Heart right ventricle (tissue), 16 donors: ENCODE results near the gene ECSIT. TPM values are rescaled to one million over a fixed set of nuclear protein-coding genes. Genes with fewer than 3 reads are reported as not detected.

ENCODE experiments used
- ATAC-seq, 8 donors: fragments of 200-7000 bp; cut with Tn5 transposase; one replicate each; pipeline ENCODE4 v1.9.1; 2020; ENCODE audit warnings: mild to moderate bottlenecking in 8 of 8, moderate library complexity in 8 of 8, moderate number of reproducible peaks in 1 of 8
- DNase-seq, 2 donors: peaks; one replicate each; pipeline ENCODE4 v3.0.0-alpha.2; 2020
- H3K27ac ChIP-seq, 10 donors: fragments of 200-600 bp; sonication (generic) in 2 of 10; one replicate each; pipeline versions ENCODE4 v1.5.0 to v1.8.0; 2020 to 2022; ENCODE audit warnings: mild to moderate bottlenecking in 3 of 10
- H3K27me3 ChIP-seq, 7 donors: fragments of 200-600 bp; one replicate each; pipeline ENCODE4 v1.8.0; 2021 to 2022; ENCODE audit warnings: mild to moderate bottlenecking in 2 of 7
- H3K36me3 ChIP-seq, 9 donors: fragments of 200-600 bp; sonication (generic) in 1 of 9; one replicate each; pipeline versions ENCODE4 v1.5.0 to v1.8.0; 2020 to 2022; ENCODE audit warnings: mild to moderate bottlenecking in 2 of 9
- H3K4me1 ChIP-seq, 9 donors: fragments of 200-600 bp; sonication (generic) in 1 of 9; one replicate each; pipeline versions ENCODE4 v1.5.0 to v1.8.0; 2020 to 2022; ENCODE audit warnings: mild to moderate bottlenecking in 4 of 9
- H3K4me3 ChIP-seq, 10 donors: fragments of 200-600 bp; sonication (generic) in 2 of 10; one replicate each; pipeline versions ENCODE4 v1.5.0 to v1.8.0; 2020 to 2022; ENCODE audit warnings: mild to moderate bottlenecking in 7 of 10, moderate library complexity in 2 of 10
- H3K9me3 ChIP-seq, 11 donors: fragments of 200-600 bp in 10 of 11; sonication (generic) in 2 of 11; one replicate each; pipeline versions ENCODE4 v1.5.0 to v1.8.0; 2013 to 2022; ENCODE audit warnings: mild to moderate bottlenecking in 2 of 11, control low read depth in 1 of 11, moderate library complexity in 1 of 11
- CTCF ChIP-seq, 9 donors: fragments of 200-600 bp; sonication (generic) in 2 of 9; IDR thresholded peaks; one replicate each; pipeline versions ENCODE4 v1.5.0 to v1.8.0; 2021 to 2022; ENCODE audit warnings: antibody characterized with exemption in 9 of 9, mild to moderate bottlenecking in 5 of 9, moderate library complexity in 1 of 9
- WGBS, 2 donors: extraction: QIAGEN DNeasy Blood & Tissue Kit; methylation state at CpG; one replicate each; pipeline ENCODE4 v1.1.7; 2013; ENCODE audit warnings: inconsistent platforms in 1 of 2; 5-methylcytosine and 5-hydroxymethylcytosine counted together
- intact Hi-C, 10 donors: fragments of 100-400 bp; cut with DNase I; formaldehyde crosslinking; loops; one replicate each; pipeline versions ENCODE4 v1.11.1 to v1.14.2; 2022
- polyA plus RNA-seq, 2 donors: library from polyadenylated mRNA; stranded (reverse); fragments of 200-250 nt; gene quantifications; one replicate each; pipeline ENCODE4 v1.2.3, GENCODE V29; 2013
- total RNA-seq, 10 donors: library from RNA; stranded (reverse); fragmentation: NEBNext Ultra II Directional in 3 of 10; extraction: Animal tissue kit (Norgen Biotek cat#: 25700) in 3 of 10; gene quantifications; one replicate each; pipeline versions ENCODE4 v1.2.1 to v1.2.4, GENCODE V29; 2021 to 2023
- donor health status: Arrhythmogenic right ventricular cardiomyopathy.
- donor health status: ischemic (EF 13 %, LVEDD 7.1; RV severe dilation, severe dysfunction).
- donor health status: healthy with polysubstance abuse.
- donor health status: DM: no; HTN: yes; CAD: no.
- donor health status: DM: no; HTN: no; CAD: no.
- donor health status: ischemic (EF 25% LVEDD 6.9; RV normal size, moderate dysfunction).
- donor health status: ischemic (EF 25% LVEDD 5.7; RV mildly dilated, moderate dysfunction).
- donor health status: healthy.
- donor health status: DM: yes; HTN: yes; CAD: no.
- donor health status: Ischemic cardiomyopathy.
- donor health status: ischemic (EF 35%, LVEDD 5.7; RV mildly dilated, moderate dysfunction).
- donor health status: nonischemic (EF 11% LVEDD 7.7; RV severe dilation, severe dysfunction).
- donor health status: DM: yes; HTN: yes; CAD: no.
- donor health status: PGD.
- donor health status: ischemic (EF 29% LVEDD 5.4; RV normal size, mild dysfunction).
- donor health status: nonischemic (EF 23%, LVEDD 6.1; RV moderate dilation, normal function).

The ECSIT gene
- total and polyA plus RNA-seq, 12 donors, result 86.8 to 226 (median 139) TPM

GRCh38 chr19:11541238-11541637, 12.3 kb upstream of the ECSIT start:
- no peak for TF ChIP-seq CTCF (IDR thresholded peaks at IDR 0.05)
- Histone ChIP-seq H3K27ac (no peak overlapping the region), H3K27me3 (peaks cover 0 to 23% (median 0%) of the 10 kb centered on the region in 7 donors), H3K4me1 (peaks cover 0 to 24% (median 11%) of the 10 kb centered on the region in 9 donors), H3K36me3 (peaks cover 0 to 6% (median 0%) of the 10 kb centered on the region in 9 donors), H3K9me3 (no peaks in the 10 kb centered on the region), H3K4me3 (no peak overlapping the region)
- WGBS, 2 donors, result 65 to 71% methylated on average over 3 of the region's 3 CpGs
- intact Hi-C loops, result no loop called here
- ATAC-seq (no peak), DNase-seq (no peak)

DNA sequence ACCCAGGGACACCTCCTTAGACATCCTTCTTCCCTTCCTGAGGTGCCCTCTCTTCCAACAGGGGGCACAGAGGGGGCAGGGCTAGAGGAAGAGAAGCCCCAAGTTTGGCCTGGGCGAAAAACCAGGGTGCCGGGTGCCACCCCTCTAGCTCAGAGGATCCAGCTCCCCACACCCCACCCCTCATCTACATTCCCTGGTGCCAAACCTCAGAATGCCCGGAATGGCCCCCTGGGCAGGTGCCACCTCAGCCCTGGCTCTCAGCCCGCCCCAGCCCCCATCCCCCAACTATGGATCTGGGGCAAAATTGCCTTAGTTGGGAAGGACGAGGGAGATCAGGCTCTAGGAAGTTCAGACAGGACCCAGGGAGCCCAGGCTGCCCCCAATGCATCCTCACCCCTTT, 11.7 kb upstream of the ECSIT start:
- H3K27me3 ChIP-seq, result peaks cover 0 to 23% (median 0%) of the 10 kb centered on the region in 7 donors
- peaks cover 0 to 27% (median 15%) of the 10 kb centered on the region in 9 donors for H3K4me1 ChIP-seq
- H3K27ac ChIP-seq, result peak overlapping the region in 4 of 10 donors; percentile 80 to 89 (median 83)
- DNase-seq, result no peak
- intact Hi-C loops, result no loop called here
- TF ChIP-seq CTCF (IDR thresholded peaks at IDR 0.05), result no peak
- peaks cover 0 to 5% (median 0%) of the 10 kb centered on the region in 9 donors for H3K36me3 ChIP-seq
- H3K9me3 ChIP-seq, result no peaks in the 10 kb centered on the region
- peak in 1 of 8 donors; percentile 1 for ATAC-seq
- WGBS, 2 donors, result 83 to 84% methylated on average over 5 of the region's 5 CpGs
- peak overlapping the region in 2 of 10 donors; percentile 49 to 54 for H3K4me3 ChIP-seq

- intact Hi-C loops, result loop anchor here in 1 of 10 donors (10.0 kb wide), 1 partner anchor 45 kb away; no protein-coding TSS in a partner anchor
- peak overlapping the region; percentile 22 to 89 (median 76) for H3K27ac ChIP-seq
- DNase-seq (peak in 1 of 2 donors; percentile 59), ATAC-seq (peak; percentile 19 to 67 (median 48))
- peaks cover 0 to 23% (median 0%) of the 10 kb centered on the region in 7 donors for H3K27me3 ChIP-seq
- peaks cover 0 to 33% (median 22%) of the 10 kb centered on the region in 9 donors for H3K4me1 ChIP-seq
- no peak for TF ChIP-seq CTCF (IDR thresholded peaks at IDR 0.05)
- 10 to 15% methylated on average over 22 to 34 of the region's 36 CpGs for WGBS, 2 donors
- peak overlapping the region in 9 of 10 donors; percentile 33 to 54 (median 45) for H3K4me3 ChIP-seq
- H3K9me3 ChIP-seq, result no peaks in the 10 kb centered on the region
- peaks cover 0 to 5% (median 0%) of the 10 kb centered on the region in 9 donors for H3K36me3 ChIP-seq
These were observed 10.8 kb upstream of the ECSIT start for GRCh38 chr19:11539495-11540365.

- Histone ChIP-seq H3K9me3 (no peaks in the 10 kb centered on the region), H3K27me3 (peaks cover 0 to 23% (median 0%) of the 10 kb centered on the region in 7 donors), H3K4me1 (peaks cover 0 to 33% (median 22%) of the 10 kb centered on the region in 9 donors), H3K4me3 (peak within 1 kb of the TSS in 9 of 10 donors; percentile 33 to 54 (median 45)), H3K36me3 (peaks cover 0 to 5% (median 0%) of the 10 kb centered on the region in 9 donors), H3K27ac (peak within 1 kb of the TSS; percentile 22 to 89 (median 76))
- intact Hi-C loops, result loop anchor here in 1 of 10 donors (10.0 kb wide), 1 partner anchor 46 kb away; no protein-coding TSS in a partner anchor
- DNase-seq, result peak; percentile 52 to 80
- no peak for TF ChIP-seq CTCF (IDR thresholded peaks at IDR 0.05)
- ATAC-seq, result peak; percentile 49 to 77 (median 65)
- 20 to 23% methylated on average over 18 to 21 of the region's 21 CpGs for WGBS, 2 donors
These were observed 9.5 kb upstream of the ECSIT start, which contains the start of gene CNN1 for GRCh38 chr19:11538232-11539036. CNN1 (plus strand) TSS chr19:11538851; CDS start chr19:11538928, 77 bp downstream.
